K562 (cell line): ENCODE measurements around the gene KCTD19. TPM values are rescaled to one million over a fixed set of nuclear protein-coding genes. Genes with fewer than 3 reads are reported as not detected.

Source experiments
- ATAC-seq: fragments of 200-7000 bp; cut with Tn5 transposase; 3 replicates; pipeline ENCODE4 v1.9.1; 2020; ENCODE audit warnings: moderate library complexity
- BruUV-seq: library from RNA; stranded (reverse); fragments of 400-500 nt; replicated peaks from 2 replicates; lab custom pipeline; 2021; lab: Mats Ljungman, UMichigan
- CTCF ChIA-PET: fragments of 300-600 bp; formaldehyde crosslinking; extraction: SDS; loops from one replicate; lab custom pipeline; 2021; ENCODE audit warnings: low intra/inter-chr PET ratio; lab: Yijun Ruan, JAX
- POLR2A ChIA-PET: fragments of 300-600, 350-650 bp; sonication (Branson Sonifier 250); formaldehyde crosslinking; extraction: SDS; loops from one replicate; lab custom pipeline; 2021; ENCODE audit warnings: antibody characterized with exemption, inconsistent platforms; lab: Yijun Ruan, JAX
- DNase-seq, 4 experiments: peaks; one replicate each; pipeline versions ENCODE4 v3.0.0 to v3.0.0-alpha.2; 2011 to 2018; ENCODE audit warnings: low spot score in 3 of 4, mixed read lengths in 3 of 4; ENCODE audit errors: extremely low read depth in 1 of 4
- FAIRE-seq: peaks from 2 replicates; lab custom pipeline; 2011; peaks lifted over from hg19 to GRCh38; lab: Jason Lieb, UNC
- H2AFZ ChIP-seq: 2 replicates; pipeline ENCODE4 v1.6.0; 2011; ENCODE audit warnings: low read depth, low read length, control low read depth, inconsistent platforms
- H3K27ac ChIP-seq: fragments of 200-600 bp; 3 replicates; pipeline ENCODE4 v1.8.0; 2011; ENCODE audit warnings: low read depth, mild to moderate bottlenecking, control low read depth, inconsistent platforms, low read length, moderate library complexity, mixed read lengths; ENCODE audit errors: extremely low read depth
- H3K27me3 ChIP-seq, 2 experiments: fragments of 300-600 bp in 1 of 2; 2 replicates in 1 of 2; 3 replicates in 1 of 2; pipeline versions ENCODE4 v1.6.0 to v1.8.0; 2011; ENCODE audit warnings: inconsistent platforms in 2 of 2, low read length in 2 of 2, mild to moderate bottlenecking in 1 of 2, mixed read lengths in 1 of 2, moderate library complexity in 1 of 2; ENCODE audit not compliant: control insufficient read depth in 2 of 2, insufficient read depth in 2 of 2
- H3K36me3 ChIP-seq: fragments of 300-600 bp; 3 replicates; pipeline ENCODE4 v1.8.0; 2011; ENCODE audit warnings: mild to moderate bottlenecking, low read length, inconsistent platforms; ENCODE audit not compliant: control insufficient read depth, insufficient read depth
- H3K4me1 ChIP-seq, 2 experiments: fragments of 200-600 bp in 1 of 2; replicated peaks in 1 of 2; 2 replicates in 1 of 2; 3 replicates in 1 of 2; pipeline versions ENCODE4 v1.5.1 to v1.8.0; 2011; ENCODE audit warnings: inconsistent platforms in 2 of 2, low read length in 2 of 2, mild to moderate bottlenecking in 1 of 2, mixed read lengths in 1 of 2, moderate library complexity in 1 of 2; ENCODE audit not compliant: control insufficient read depth in 2 of 2, insufficient read depth in 2 of 2
- H3K4me2 ChIP-seq: 2 replicates; pipeline ENCODE4 v1.6.1; 2011; ENCODE audit warnings: low read length, control low read depth, inconsistent platforms, mixed read lengths; ENCODE audit not compliant: insufficient read depth
- H3K4me3 ChIP-seq: fragments of 200-600 bp; sonication (generic), shearing (Covaris generic); 2 replicates; pipeline ENCODE4 v1.5.1; 2016; ENCODE audit warnings: control low read depth, inconsistent platforms
- H3K79me2 ChIP-seq: fragments of 200-600 bp; 3 replicates; pipeline ENCODE4 v1.8.0; 2011; ENCODE audit warnings: low read length, inconsistent platforms; ENCODE audit not compliant: control insufficient read depth, insufficient read depth
- H3K9ac ChIP-seq, 2 experiments: 2 replicates each; pipeline versions ENCODE4 v1.6.0 to v1.6.1; 2011; ENCODE audit warnings: low read depth in 2 of 2, low read length in 2 of 2, control low read depth in 1 of 2, inconsistent platforms in 1 of 2, mild to moderate bottlenecking in 1 of 2, mixed read lengths in 1 of 2; ENCODE audit not compliant: insufficient read depth in 1 of 2
- H3K9me1 ChIP-seq: one replicate; pipeline ENCODE4 v1.6.0; 2011; ENCODE audit warnings: inconsistent platforms, mild to moderate bottlenecking, low read length, moderate library complexity; ENCODE audit not compliant: control insufficient read depth, insufficient read depth
- H3K9me3 ChIP-seq: replicated peaks from 2 replicates; pipeline ENCODE4 v1.5.1; 2011; ENCODE audit warnings: low read depth, low read length, inconsistent platforms; ENCODE audit not compliant: control insufficient read depth, insufficient read depth
- H4K20me1 ChIP-seq: replicated peaks from 2 replicates; pipeline ENCODE4 v1.6.1; 2011; ENCODE audit warnings: low read length, inconsistent platforms, mixed read lengths; ENCODE audit not compliant: control insufficient read depth, insufficient read depth
- CTBP1 ChIP-seq: fragments of 450-650 bp; IDR thresholded peaks from 2 replicates; pipeline ENCODE4 v1.6.1; 2016; ENCODE audit warnings: borderline replicate concordance
- ETS1 ChIP-seq: conservative IDR thresholded peaks from 2 replicates; pipeline ENCODE4 v1.6.1; 2011; ENCODE audit warnings: low read depth, mild to moderate bottlenecking, low read length; ENCODE audit not compliant: control insufficient read depth
- FOXJ2 ChIP-seq: fragments of 200-800 bp; sonication (Bioruptor generic); IDR thresholded peaks from 2 replicates; pipeline ENCODE4 v1.6.1; 2016; ENCODE audit warnings: missing genetic modification characterization, missing compliant biosample characterization
- HMGN3 ChIP-seq: IDR thresholded peaks from 2 replicates; pipeline ENCODE4 v1.6.1; 2011; ENCODE audit warnings: borderline replicate concordance, low read depth, mild to moderate bottlenecking, mixed read lengths, low read length; ENCODE audit not compliant: insufficient read length; ENCODE audit errors: extremely low read depth
- MEF2A ChIP-seq: IDR thresholded peaks from 2 replicates; pipeline ENCODE4 v1.6.1; 2011; ENCODE audit warnings: low read depth, mild to moderate bottlenecking, low read length, moderate library complexity; ENCODE audit not compliant: control insufficient read depth
- MTA2 ChIP-seq: fragments of 450-650 bp; IDR thresholded peaks from 2 replicates; pipeline ENCODE4 v1.6.1; 2016; ENCODE audit warnings: low read depth
- MTA3 ChIP-seq: fragments of 450-650 bp; formaldehyde crosslinking; IDR thresholded peaks from 2 replicates; pipeline ENCODE4 v1.6.1; 2017; ENCODE audit warnings: mild to moderate bottlenecking, borderline replicate concordance
- NR2C2 ChIP-seq, 2 experiments: fragments of 200-800 bp in 1 of 2; sonication (Bioruptor generic) in 1 of 2; sonication (generic) in 1 of 2; formaldehyde crosslinking in 1 of 2; IDR thresholded peaks; 2 replicates each; pipeline versions ENCODE4 v1.6.1 to v1.8.0; 2016 to 2022; ENCODE audit warnings: mild to moderate bottlenecking in 1 of 2, missing compliant biosample characterization in 1 of 2, missing genetic modification characterization in 1 of 2, missing genetic modification reagents in 1 of 2
- NRF1 ChIP-seq, 2 experiments: fragments of 450-650 bp; IDR thresholded peaks in 1 of 2; conservative IDR thresholded peaks in 1 of 2; 2 replicates each; pipeline ENCODE4 v1.6.1; 2014; ENCODE audit warnings: mild to moderate bottlenecking in 2 of 2
- RBM14 ChIP-seq: fragments of 200-400 bp; formaldehyde crosslinking; IDR thresholded peaks from 2 replicates; pipeline ENCODE4 v1.6.1; 2018; ENCODE audit warnings: low read depth, mild to moderate bottlenecking, low read length, moderate library complexity, borderline replicate concordance; ENCODE audit not compliant: insufficient read depth
- SIX5 ChIP-seq, 2 experiments: IDR thresholded peaks; 2 replicates each; pipeline ENCODE4 v1.6.1; 2011; ENCODE audit warnings: low read length in 2 of 2, borderline replicate concordance in 1 of 2, low read depth in 1 of 2, mild to moderate bottlenecking in 1 of 2, moderate library complexity in 1 of 2; ENCODE audit not compliant: insufficient read depth in 1 of 2
- TFAM ChIP-seq: fragments of 250-450 bp; sonication (Bioruptor Pico); conservative IDR thresholded peaks from 2 replicates; pipeline ENCODE4 v1.5.0; 2021; ENCODE audit warnings: mild to moderate bottlenecking, moderate library complexity
- TFAP4 ChIP-seq: sonication (generic); formaldehyde crosslinking; IDR thresholded peaks from 2 replicates; pipeline ENCODE4 v1.8.0; 2022; ENCODE audit warnings: missing genetic modification reagents, mild to moderate bottlenecking, moderate library complexity, borderline replicate concordance
- VEZF1 ChIP-seq: fragments of 200-800 bp; sonication (Bioruptor generic); IDR thresholded peaks from 2 replicates; pipeline ENCODE4 v1.6.1; 2017; ENCODE audit warnings: missing genetic modification characterization, missing compliant biosample characterization
- ZNF174 ChIP-seq: fragments of 250-450 bp; sonication (Bioruptor Pico); IDR thresholded peaks from 2 replicates; pipeline ENCODE4 v1.4.0; 2020; ENCODE audit warnings: mild to moderate bottlenecking
- ZNF347 ChIP-seq: fragments of 450-650 bp; formaldehyde crosslinking; IDR thresholded peaks from 2 replicates; pipeline ENCODE4 v1.4.0; 2020; ENCODE audit warnings: low read depth, mild to moderate bottlenecking, moderate library complexity
- ZNF384 ChIP-seq: IDR thresholded peaks from 2 replicates; pipeline ENCODE4 v1.6.1; 2012; ENCODE audit warnings: low read depth, low read length, improper control_type of control experiment
- WGBS: fragments of 100-300 bp; shearing (Covaris generic); methylation state at CpG from one replicate; pipeline ENCODE4 v1.1.6; 2016; ENCODE audit warnings: low coverage, mixed read lengths; ENCODE audit not compliant: insufficient coverage; ENCODE audit errors: missing lambda C conversion rate; 5-methylcytosine and 5-hydroxymethylcytosine counted together
- in situ Hi-C: fragments of 300-500 bp; cut with MboI; formaldehyde crosslinking; loops from 4 replicates; pipeline ENCODE4 v1.15.0; 2018; ENCODE audit warnings: inconsistent platforms, mixed read lengths
- intact Hi-C: fragments of 100-400 bp; cut with micrococcal nuclease; formaldehyde crosslinking; loops from 2 replicates; pipeline ENCODE4 v1.14.2; 2022
- polyA plus RNA-seq, 8 experiments: library from polyadenylated mRNA; depleted of rRNA in 4 of 8; stranded (reverse) in 5 of 8; unstranded in 3 of 8; fragments of >200 nt; fragmentation: Nextera tagmentation in 2 of 8; fragmentation: Illumina TruSeq in 1 of 8; extraction: Ambion mirVana in 2 of 8; extraction: Trizol in 1 of 8; gene quantifications; 2 replicates each; pipeline versions ENCODE4 v1.2.1 to v1.2.3, GENCODE V29; 2011 to 2014; ENCODE audit warnings: inconsistent platforms in 1 of 8, missing spikeins in 1 of 8
- total RNA-seq, 7 experiments: library from RNA; depleted of rRNA in 6 of 7; stranded (reverse); fragments of >200 nt in 6 of 7; fragmentation: Illumina TruSeq in 2 of 7; extraction: Trizol in 2 of 7; gene quantifications; 2 replicates each; pipeline versions ENCODE4 v1.2.1 to v1.2.3, GENCODE V29; 2011 to 2021; ENCODE audit warnings: low replicate concordance in 1 of 7

Gene KCTD19
- total and polyA plus RNA-seq, 9 of the 15 experiments (the other 6 are each of a cell fraction or from before 2014, with no cell fraction given), result 0.03 to 0.91 (median 0.22) TPM; not detected in 2

GRCh38 chr16:67254801-67255552 is 71.6 kb downstream of the KCTD19 start:
- no TSS peak for BruUV-seq
- intact Hi-C loops, result no loop called here
- WGBS, result 47% methylated on average over 17 of the region's 18 CpGs
- no peak for TF ChIP-seq RBM14
- peak; percentile 59; the same call in 1 of the 2 replicates for TF ChIP-seq CTBP1
- TF ChIP-seq MTA2, result no peak
- no peak for TF ChIP-seq ETS1
- no peak for TF ChIP-seq FOXJ2 (tag)
- TF ChIP-seq HMGN3, result no peak
- no peak for TF ChIP-seq SIX5 (IDR thresholded peaks at IDR 0.05; ENCODE audit: borderline replicate concordance in 1 of 2, insufficient read depth in 1 of 2, low read depth in 1 of 2, low read length in 2 of 2)
- TF ChIP-seq NR2C2 (CRISPR knock-in tag; IDR thresholded peaks at IDR 0.05), result no peak
- TF ChIP-seq NR2C2 (tag; IDR thresholded peaks at IDR 0.05), result no peak
- peak; percentile 22; the same call in 1 of the 2 replicates for TF ChIP-seq VEZF1
- peak; percentile 20; the same call in 1 of the 2 replicates for TF ChIP-seq MTA3
- TF ChIP-seq ZNF384, result no peak
- TF ChIP-seq TFAP4 (CRISPR knock-in tag), result peak; percentile 40; the same call in 1 of the 2 replicates
- TF ChIP-seq ZNF347 (CRISPR knock-in tag), result no peak
- TF ChIP-seq TFAM (CRISPR knock-in tag), result no peak
- peak; percentile 51 to 63 for TF ChIP-seq NRF1 (conservative IDR thresholded peaks at IDR 0.05 in 1 of 2, IDR thresholded peaks at IDR 0.05 in 1 of 2)
- no peak for TF ChIP-seq ZNF174 (CRISPR knock-in tag)
- TF ChIP-seq MEF2A, result no peak

More at GRCh38 chr16:67254801-67255552, 71.6 kb downstream of the KCTD19 start:
- Histone ChIP-seq H3K9ac (peak overlapping the region in 1 of 2 experiments; percentile 65; a peak in 2 of 4 replicates), H3K4me1 (peaks cover 11 to 20% of the 10 kb centered on the region in 2 experiments; a peak in 4 of 5 replicates), H4K20me1 (no peaks in the 10 kb centered on the region), H3K9me3 (no peaks in the 10 kb centered on the region), H2AFZ (peak overlapping the region; percentile 49), H3K79me2 (no peaks in the 10 kb centered on the region), H3K27me3 (no peaks in the 10 kb centered on the region), H3K4me2 (peak overlapping the region; percentile 46; the same call in 1 of the 2 replicates), H3K4me3 (no peak overlapping the region), H3K27ac (no peak overlapping the region), H3K9me1 (no peaks in the 10 kb centered on the region), H3K36me3 (no peaks in the 10 kb centered on the region)
- FAIRE-seq, result peak; percentile 77
- peak; percentile 85 for ATAC-seq
- peak; percentile 49 to 71 (median 56) for DNase-seq
- in situ Hi-C loops, result loop anchor here (5.0 kb wide), 1 partner anchor 87 kb away; no protein-coding TSS in a partner anchor
- CTCF ChIA-PET, result no interaction called here
- POLR2A ChIA-PET, result interaction anchor here (0.5 kb wide), 1 partner anchor 14 kb away, joined by 3 read pairs; no protein-coding TSS in a partner anchor
